ENCODE results near the gene GMFB. TPM values are rescaled to one million over a fixed set of nuclear protein-coding genes. Genes with fewer than 3 reads are reported as not detected.

The GMFB gene
- total and polyA plus RNA-seq, 9 of the 15 experiments (the other 6 are each of a cell fraction or from before 2014, with no cell fraction given) = 14.0 to 31.7 (median 20.5) TPM

- no peaks in the 10 kb centered on the region for H3K79me2 ChIP-seq (ENCODE audit: control insufficient read depth, insufficient read depth, low read length)
- H3K27ac ChIP-seq (ENCODE audit: extremely low read depth, low read depth, low read length) = no peak overlapping the region
- in situ Hi-C loops (cut with MboI) = no loop called here
- no peaks in the 10 kb centered on the region for H3K36me3 ChIP-seq (ENCODE audit: control insufficient read depth, insufficient read depth, low read length)
- DNase-seq (ENCODE audit: extremely low read depth in 1 of 4, low spot score in 3 of 4) = peak in 2 of 4 experiments; percentile 41 to 60
- H3K9me1 ChIP-seq (ENCODE audit: control insufficient read depth, insufficient read depth, low read length) = no peaks in the 10 kb centered on the region
- H3K9ac ChIP-seq (ENCODE audit: insufficient read depth in 1 of 2, low read depth in 2 of 2, low read length in 2 of 2) = no peak overlapping the region
- H3K27me3 ChIP-seq (ENCODE audit: control insufficient read depth in 2 of 2, insufficient read depth in 2 of 2, low read length in 2 of 2) = no peaks in the 10 kb centered on the region
- H2AFZ ChIP-seq (ENCODE audit: low read depth, low read length) = no peak overlapping the region
- no peak overlapping the region for H3K4me3 ChIP-seq
- BruUV-seq (replicated peaks) = no TSS peak
- peaks cover 3 to 7% of the 10 kb centered on the region in 2 experiments; a peak in 3 of 5 replicates for H3K4me1 ChIP-seq (replicated peaks in 1 of 2; ENCODE audit: control insufficient read depth in 2 of 2, insufficient read depth in 2 of 2, low read length in 2 of 2)
- ChIA-PET POLR2A (no interaction called here), CTCF (ENCODE audit: low intra/inter-chr PET ratio) (no interaction called here)
- H3K9me3 ChIP-seq (replicated peaks; ENCODE audit: control insufficient read depth, insufficient read depth, low read depth, low read length) = no peaks in the 10 kb centered on the region
- intact Hi-C loops (cut with micrococcal nuclease) = loop anchor here (10.0 kb wide), 1 partner anchor 132 kb away; no protein-coding TSS in a partner anchor
- 0% methylated on average over 2 of the region's 2 CpGs for WGBS (ENCODE audit: insufficient coverage, low coverage, missing lambda C conversion rate)
- FAIRE-seq = peak; percentile 51
- H3K4me2 ChIP-seq (ENCODE audit: insufficient read depth, low read length) = no peak overlapping the region
- no peaks in the 10 kb centered on the region for H4K20me1 ChIP-seq (replicated peaks; ENCODE audit: control insufficient read depth, insufficient read depth, low read length)
- peak; percentile 70 for ATAC-seq
- peak; percentile 82 for TF ChIP-seq ZNF316 (IDR thresholded peaks at IDR 0.05)
- TF ChIP-seq MAFG (tag; conservative IDR thresholded peaks at IDR 0.05) = peak; percentile 62
- TF ChIP-seq JUND (IDR thresholded peaks at IDR 0.05; ENCODE audit: borderline replicate concordance, low read depth, low read length) = peak; percentile 45; the same call in 1 of the 2 replicates
- TF ChIP-seq JUND (tag; IDR thresholded peaks at IDR 0.05; ENCODE audit: borderline replicate concordance, low read depth, low read length) = peak; percentile 32; the same call in 1 of the 3 replicates
- 0 out of 4 replicates have a peak, but pooled peaks of 1 of the 2 experiments have one; percentile 4 for TF ChIP-seq RCOR1 (IDR thresholded peaks at IDR 0.05; ENCODE audit: borderline replicate concordance in 1 of 2, low read depth in 2 of 2, low read length in 2 of 2)
- peak; percentile 42; the same call in 1 of the 2 replicates for TF ChIP-seq CTBP1 (IDR thresholded peaks at IDR 0.05; ENCODE audit: borderline replicate concordance)
- no peak for TF ChIP-seq KAT8 (IDR thresholded peaks at IDR 0.05; ENCODE audit: low read depth)
- TF ChIP-seq NFIX (CRISPR knock-in tag; IDR thresholded peaks at IDR 0.05; ENCODE audit: low read depth) = no peak
- TF ChIP-seq, protein P1, sequence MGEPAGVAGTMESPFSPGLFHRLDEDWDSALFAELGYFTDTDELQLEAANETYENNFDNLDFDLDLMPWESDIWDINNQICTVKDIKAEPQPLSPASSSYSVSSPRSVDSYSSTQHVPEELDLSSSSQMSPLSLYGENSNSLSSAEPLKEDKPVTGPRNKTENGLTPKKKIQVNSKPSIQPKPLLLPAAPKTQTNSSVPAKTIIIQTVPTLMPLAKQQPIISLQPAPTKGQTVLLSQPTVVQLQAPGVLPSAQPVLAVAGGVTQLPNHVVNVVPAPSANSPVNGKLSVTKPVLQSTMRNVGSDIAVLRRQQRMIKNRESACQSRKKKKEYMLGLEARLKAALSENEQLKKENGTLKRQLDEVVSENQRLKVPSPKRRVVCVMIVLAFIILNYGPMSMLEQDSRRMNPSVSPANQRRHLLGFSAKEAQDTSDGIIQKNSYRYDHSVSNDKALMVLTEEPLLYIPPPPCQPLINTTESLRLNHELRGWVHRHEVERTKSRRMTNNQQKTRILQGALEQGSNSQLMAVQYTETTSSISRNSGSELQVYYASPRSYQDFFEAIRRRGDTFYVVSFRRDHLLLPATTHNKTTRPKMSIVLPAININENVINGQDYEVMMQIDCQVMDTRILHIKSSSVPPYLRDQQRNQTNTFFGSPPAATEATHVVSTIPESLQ (CRISPR knock-in tag; IDR thresholded peaks at IDR 0.05) = no peak
- TF ChIP-seq PURB (CRISPR knock-in tag; IDR thresholded peaks at IDR 0.05; ENCODE audit: low read depth) = no peak
- no peak for TF ChIP-seq THAP7 (CRISPR knock-in tag; IDR thresholded peaks at IDR 0.05)
- peak; percentile 42; the same call in 1 of the 2 replicates for TF ChIP-seq MAFF (IDR thresholded peaks at IDR 0.05; ENCODE audit: low read length)
- no peak for TF ChIP-seq POLR2H (tag; IDR thresholded peaks at IDR 0.05; ENCODE audit: low read depth)
- peak; percentile 48; the same call in 1 of the 2 replicates for TF ChIP-seq MAFK (IDR thresholded peaks at IDR 0.05; ENCODE audit: low read length)
- peak; percentile 85 for TF ChIP-seq C11orf30 (IDR thresholded peaks at IDR 0.05; ENCODE audit: low read depth)
Observed at GRCh38 chr14:54497224-54497623, 8.4 kb upstream of the GMFB start.
